ENCODE data around the gene IL34. TPM values are rescaled to one million over a fixed set of nuclear protein-coding genes. Genes with fewer than 3 reads are reported as not detected.

Gene IL34
- total RNA-seq, 1 donor = under 0.01 TPM

GRCh38 chr16:70676675-70677498, 30.5 kb downstream of the IL34 start:
- DNase-seq (ENCODE audit: low read depth in 2 of 3, low spot score in 2 of 3) = no peak

DNA sequence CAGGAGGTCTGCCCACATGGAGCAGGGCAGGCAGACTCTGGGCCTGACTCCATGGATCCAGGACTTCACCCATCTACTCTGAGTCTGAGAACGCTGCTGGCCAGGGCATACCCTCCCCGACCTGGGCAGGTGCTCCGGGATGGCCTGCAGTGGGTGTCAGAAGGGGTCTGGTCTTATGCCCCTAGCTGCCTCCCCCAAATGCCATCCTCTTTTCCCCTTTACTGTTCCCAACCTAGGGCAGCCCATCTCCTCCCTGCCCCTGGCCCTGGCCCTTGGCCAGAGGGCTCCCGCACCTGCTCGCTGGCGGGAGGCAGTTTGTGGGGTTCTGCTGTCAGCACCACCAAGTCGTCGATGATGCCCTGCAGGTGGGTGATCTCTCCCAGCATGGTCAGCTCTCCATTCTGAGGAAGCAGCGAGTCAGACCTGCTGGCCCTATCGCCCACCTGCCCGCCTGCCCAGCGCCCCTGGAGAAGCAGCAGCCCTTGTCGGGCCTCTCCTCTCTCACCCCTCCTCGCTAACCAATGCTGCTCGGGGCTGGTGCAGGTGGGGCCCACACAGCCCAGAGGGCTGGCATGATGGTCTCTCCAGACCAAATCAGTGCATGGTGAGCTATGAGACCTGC, 31.3 kb downstream of the IL34 start:
- no peak for DNase-seq (ENCODE audit: low read depth in 2 of 3, low spot score in 2 of 3)

DNA sequence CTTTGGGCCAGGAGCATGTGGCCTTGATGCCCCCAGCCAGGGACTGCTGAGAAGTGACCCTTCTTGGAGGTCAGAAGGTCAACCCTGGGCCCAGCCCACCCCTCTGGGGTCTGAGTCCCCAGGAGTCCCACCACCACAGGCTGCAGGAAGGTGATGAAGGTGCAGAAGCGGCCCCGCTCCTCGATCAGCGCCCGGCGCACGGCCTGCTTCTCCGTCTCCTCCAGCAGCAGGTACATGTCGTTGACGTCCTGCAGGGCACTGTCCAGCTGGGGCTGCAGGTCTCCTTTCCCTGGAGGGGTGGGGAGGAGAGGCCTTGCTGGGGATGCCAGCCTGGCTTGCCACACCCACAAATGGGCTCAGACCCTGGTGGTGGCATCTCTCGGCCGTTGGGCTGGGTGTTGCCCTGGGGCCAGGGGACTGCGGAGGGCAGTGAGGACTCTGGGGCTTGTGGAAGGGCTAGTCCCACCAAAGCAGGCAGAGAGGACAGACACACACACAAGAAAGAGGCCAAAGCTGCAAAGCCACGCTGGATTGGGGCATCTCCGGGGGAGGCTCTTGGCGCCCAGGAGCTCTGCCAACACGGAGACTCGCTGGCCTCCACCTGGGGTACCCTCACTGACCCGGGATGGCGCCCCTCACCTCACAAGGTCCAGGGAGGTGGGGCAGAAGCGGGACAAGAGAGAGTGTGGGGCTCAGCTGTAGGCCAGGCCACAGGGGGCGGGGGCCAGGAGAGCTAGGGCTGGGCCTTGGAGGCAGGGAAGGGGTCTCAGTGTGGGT, 31.9 kb downstream of the IL34 start:
- DNase-seq (ENCODE audit: low read depth in 2 of 3, low spot score in 2 of 3) = no peak

- DNase-seq (ENCODE audit: low read depth in 2 of 3, low spot score in 2 of 3) = no peak
Observed at GRCh38 chr16:70678898-70679670, 32.7 kb downstream of the IL34 start.

DNA sequence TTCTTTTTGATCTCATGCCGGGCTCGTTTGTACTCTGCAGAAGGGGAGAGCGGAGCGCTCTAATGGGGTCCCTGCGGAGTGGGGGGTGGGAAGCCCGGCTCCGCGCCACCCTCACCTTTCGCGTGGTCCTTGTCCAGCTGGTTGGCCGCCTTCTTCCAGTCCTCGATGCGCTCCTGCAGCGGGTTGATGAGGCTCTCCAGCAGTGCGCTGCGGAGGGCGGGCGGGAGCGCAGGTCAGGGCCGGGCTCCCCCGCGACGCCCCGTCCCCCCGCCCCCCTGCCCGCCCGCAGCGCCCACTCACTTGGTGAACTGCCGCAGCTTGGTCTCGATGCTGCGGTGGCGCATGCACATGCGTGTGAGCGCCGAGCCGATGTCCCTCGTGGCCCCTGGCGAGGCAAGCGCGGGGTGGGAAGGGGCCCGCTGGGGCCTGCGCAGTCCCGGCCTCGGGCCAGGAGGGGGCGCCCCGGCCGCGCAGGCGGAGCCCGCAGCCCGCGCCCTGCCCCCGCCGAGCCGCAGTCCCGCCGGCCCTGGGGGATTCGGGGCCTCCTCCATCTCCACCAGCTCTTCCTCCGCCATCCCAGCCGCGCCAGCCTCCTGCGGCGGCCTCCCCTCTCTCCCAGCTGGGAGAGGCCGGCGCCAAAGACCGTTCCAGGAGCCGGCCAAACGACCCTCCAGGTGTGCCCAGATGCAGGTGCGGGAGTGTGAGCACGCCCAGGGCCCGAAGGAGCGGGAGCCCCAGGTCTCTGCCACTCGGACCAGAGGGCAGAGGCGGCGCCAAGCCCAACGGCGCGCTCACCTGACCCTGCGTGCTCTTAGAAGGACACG, 33.5 kb downstream of the IL34 start:
- peak in 1 of 3 donors; percentile 14 for DNase-seq (ENCODE audit: low read depth in 2 of 3, low spot score in 2 of 3)

- DNase-seq (ENCODE audit: low read depth in 2 of 3, low spot score in 2 of 3) = no peak
Observed at GRCh38 chr16:70680495-70681381, 34.4 kb downstream of the IL34 start.

DNA sequence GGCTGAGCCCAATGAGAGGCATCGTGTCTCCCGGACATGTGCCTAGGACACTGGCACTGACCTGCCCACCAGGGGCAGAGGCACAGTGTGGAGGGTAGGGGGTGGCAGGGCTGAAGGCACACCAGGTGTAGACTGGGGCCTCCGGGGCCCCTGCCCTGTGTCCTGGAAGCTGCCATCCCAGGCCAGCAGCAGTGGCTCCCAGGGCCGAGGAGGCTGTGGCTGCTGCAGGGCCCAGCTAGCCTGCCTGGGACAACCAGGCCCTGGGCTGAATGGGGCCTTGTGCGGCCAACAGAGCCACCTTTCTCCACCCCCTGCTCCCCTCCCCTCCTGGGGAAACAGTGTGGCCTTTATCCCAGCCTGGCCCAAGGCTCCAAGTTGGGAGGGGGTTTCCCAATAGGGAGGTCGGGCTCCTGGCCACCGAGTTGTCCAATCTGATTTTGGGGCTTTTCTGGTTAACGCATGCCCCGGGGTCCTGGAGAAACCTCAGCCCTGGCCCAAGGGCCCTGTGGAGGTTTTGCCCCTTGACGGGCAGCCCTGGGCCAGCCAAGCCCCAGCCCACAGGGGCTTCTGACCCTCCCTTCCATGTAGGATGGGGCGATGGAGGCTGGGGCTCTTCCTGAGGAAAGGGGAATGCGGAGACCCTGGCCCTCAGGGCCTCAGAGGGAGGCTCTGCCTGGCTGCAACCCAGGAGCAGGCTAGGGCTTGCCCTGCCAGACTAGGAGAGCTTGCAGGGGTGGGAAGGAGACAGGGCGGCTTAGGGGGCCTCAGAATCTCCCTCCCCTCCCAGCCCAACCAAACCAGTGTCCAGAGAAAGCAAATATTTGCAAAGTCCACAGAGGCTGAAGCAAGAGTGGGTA, 35.3 kb downstream of the IL34 start:
- no peak for DNase-seq (ENCODE audit: low read depth in 2 of 3, low spot score in 2 of 3)

DNA sequence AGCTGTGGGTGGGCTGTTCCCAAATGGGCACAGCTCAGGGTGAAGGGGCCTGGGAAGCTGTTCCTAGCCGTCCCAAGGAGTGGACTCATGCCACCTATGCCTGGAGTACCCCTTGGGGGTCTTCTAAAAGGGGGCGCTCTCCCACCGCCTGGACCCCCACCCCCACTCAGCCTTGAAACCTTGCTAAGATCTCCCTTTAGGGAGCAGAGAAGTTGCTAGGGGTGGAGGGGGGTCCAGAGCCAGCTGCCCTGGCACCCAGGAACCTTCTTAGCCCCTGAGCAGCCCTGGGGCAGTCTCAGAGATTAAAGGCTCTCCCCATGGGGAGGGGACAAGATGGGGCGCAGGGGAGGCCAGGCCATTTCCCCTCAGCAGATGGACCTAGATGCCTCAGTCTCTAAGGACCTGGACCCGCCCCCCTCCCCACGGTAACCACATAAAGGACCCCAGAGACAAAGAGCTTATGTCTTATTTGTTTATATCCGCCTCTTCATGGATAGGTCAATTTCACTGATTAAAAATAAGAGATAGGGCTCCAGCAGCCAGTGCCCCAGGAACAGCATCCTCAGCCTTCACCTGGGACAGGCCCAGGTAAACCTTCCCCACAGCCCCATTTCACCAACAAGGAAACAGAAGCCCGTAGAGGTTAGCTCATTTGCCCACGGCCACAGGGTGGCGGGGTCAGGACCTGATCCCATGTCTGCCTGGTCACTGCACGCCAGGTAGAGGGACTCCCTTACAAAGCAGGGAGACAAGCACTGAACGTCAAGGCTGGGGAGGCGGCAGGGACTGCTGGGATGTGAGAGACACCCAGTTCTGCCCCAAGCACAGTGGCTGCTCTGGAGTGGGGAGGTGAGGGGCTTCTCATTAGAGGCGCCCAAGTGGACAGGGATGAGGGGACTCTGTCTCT, 36.1 kb downstream of the IL34 start:
- no peak for DNase-seq (ENCODE audit: low read depth in 2 of 3, low spot score in 2 of 3)

- DNase-seq (ENCODE audit: low read depth in 2 of 3, low spot score in 2 of 3) = no peak
Observed at GRCh38 chr16:70683146-70683944, 37.0 kb downstream of the IL34 start.

DNA sequence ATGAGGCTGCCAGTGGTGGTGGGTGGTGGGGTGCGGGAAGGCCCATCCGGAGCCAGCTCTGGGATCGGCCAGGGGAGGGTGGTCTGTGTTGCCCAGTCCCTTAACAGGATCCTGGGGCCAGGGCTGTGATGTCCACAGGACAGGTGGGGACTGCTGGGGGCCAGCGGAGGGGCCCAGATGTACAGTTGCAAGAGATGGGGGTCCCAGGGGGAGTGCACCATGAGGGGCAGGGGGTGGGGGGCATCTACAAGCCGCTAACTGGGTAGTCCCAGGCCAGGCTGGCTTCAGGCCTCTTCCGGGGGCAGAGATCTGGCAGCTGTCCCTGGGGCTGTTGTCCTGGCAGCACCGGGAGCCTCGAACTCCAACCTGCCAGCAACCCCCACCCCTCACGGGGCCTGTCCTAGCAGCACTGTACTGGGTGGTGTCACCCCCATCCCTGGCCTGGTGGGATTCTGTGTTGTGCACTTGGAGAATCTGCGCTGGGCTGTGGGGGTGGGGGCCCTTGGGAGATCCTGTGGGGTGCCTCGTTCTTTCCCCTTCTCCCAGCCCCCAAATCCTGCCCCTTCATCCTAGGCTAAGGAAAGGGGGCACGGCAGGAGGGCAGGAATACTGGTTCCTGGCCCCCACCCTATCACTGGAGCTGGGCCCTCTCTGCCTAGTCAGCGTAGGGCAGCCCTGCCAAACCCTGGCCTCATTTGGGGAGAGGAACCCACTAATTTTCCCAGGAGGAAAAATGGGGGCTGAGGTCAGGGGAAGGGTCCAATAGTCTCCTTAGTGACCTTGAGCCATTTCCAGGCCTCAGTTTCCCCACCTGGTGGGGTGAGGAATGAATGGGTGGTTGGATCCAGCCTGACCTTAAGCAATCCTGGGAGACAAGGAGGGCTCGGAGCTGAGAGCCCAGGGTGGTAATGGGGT, 38.0 kb downstream of the IL34 start:
- DNase-seq (ENCODE audit: low read depth in 2 of 3, low spot score in 2 of 3) = no peak

DNA sequence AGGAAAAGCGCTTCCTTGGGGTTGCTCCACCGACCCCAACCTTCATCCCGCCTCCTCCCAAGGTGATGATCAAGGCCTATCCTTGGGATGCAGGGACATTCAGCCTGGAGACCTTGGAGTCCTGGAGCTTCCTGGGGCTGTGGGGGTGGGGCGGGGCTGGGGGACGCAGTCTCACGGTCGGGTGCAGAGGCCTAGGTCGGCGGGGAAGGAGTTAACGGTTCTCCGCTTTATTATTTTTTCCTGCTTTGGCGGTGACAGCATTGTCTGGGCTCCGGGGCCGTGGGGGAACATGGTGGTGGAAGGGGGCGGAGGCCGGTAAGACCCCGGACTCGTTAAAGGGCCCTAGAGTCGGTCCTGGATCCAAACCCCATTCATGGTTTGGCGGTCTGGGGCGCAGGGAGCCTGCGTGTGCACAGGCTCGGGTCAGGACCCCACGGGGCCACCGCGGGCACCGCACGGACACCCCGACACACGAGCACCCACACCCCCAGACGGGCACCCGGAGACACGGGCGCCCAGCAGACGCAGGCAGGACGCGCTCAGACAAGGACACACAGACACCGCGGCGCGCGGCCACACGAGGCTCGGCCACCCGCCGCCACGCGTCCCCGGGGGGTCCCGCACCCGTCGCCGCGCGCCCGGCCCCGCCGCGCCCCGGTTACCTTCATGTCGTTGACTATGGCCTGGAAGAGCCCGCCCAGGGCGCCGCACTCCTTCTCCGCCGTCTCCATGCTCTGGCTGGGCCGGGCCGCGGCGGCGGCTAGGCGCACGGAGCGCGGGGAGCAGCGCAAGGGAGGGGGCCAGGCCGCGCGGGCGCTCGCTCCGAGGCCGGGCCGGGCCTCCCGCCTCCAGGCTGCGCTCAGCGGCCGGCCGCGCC, 38.9 kb downstream of the IL34 start:
- DNase-seq (ENCODE audit: low read depth in 2 of 3, low spot score in 2 of 3) = peak in 1 of 3 donors; percentile 42

DNA sequence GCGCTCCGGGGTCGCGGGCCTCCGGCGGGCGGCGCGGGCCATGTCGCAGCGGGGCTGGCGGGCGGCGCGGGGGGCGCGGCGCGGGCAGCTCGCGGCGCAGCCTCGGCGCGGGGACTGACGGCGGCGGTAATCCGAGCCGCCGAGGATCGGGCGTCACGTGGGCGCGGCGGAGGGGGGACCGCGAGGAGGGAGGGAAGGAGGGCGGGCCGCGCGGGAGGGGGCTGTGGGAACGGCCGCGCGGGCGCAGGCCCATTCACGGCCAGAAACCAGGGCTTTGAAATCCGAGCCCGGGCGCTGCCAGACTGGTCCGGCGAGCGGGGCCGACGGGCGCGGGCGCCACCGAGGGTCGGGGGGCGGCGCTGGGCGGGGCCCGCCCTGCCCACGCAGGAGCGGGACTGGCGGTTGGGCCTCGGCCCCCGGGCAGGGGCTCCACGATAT, 39.6 kb downstream of the IL34 start, which contains the start of gene MTSS2:
TSS of gene MTSS2 (minus strand) at position 116 of the 438 bp plus-strand sequence. CDS start 262 bp downstream, outside the sequence.
- DNase-seq (ENCODE audit: low read depth in 2 of 3, low spot score in 2 of 3) = peak in 2 of 3 donors; percentile 69 to 72

- DNase-seq (ENCODE audit: low read depth in 2 of 3, low spot score in 2 of 3) = no peak
Observed at GRCh38 chr16:70686376-70687101, 40.2 kb downstream of the IL34 start.

Data from hematopoietic multipotent progenitor cell (in vitro differentiated cells).